Measurements from ENCODE around the gene PCNX1.

GRCh38 chr14:70872678-70873020, 34.6 kb upstream of the PCNX1 start:
- TF ChIP-seq CTCF (conservative IDR thresholded peaks at IDR 0.05 in 1 of 2, IDR thresholded peaks at IDR 0.05 in 1 of 2; ENCODE audit: low read depth in 1 of 2, low read length in 2 of 2) (no peak), EZH2 (IDR thresholded peaks at IDR 0.05; ENCODE audit: low read length, missing control alignments) (no peak)
